ENCODE data around the gene ZC3H13.

- peak in 1 of 2 donors; percentile 16 for TF ChIP-seq CTCF (conservative IDR thresholded peaks at IDR 0.05 in 1 of 2, IDR thresholded peaks at IDR 0.05 in 1 of 2; ENCODE audit: extremely low read depth in 1 of 2, insufficient read depth in 1 of 2, low read depth in 1 of 2, low read length in 2 of 2)
- TF ChIP-seq EZH2 (IDR thresholded peaks at IDR 0.05; ENCODE audit: borderline replicate concordance, low read length) = no peak
These were observed 127.4 kb downstream of the ZC3H13 start for GRCh38 chr13:45925151-45925550.
